Right ventricle myocardium inferior (tissue), 1 donor: ENCODE measurements around the gene VASP. TPM values are rescaled to one million over a fixed set of nuclear protein-coding genes. Genes with fewer than 3 reads are reported as not detected.
A peak's percentile ranks its signal among the peaks of the same experiment; 100 is the strongest.
"Not testable (repeated sequence)": the region's sequence is repeated elsewhere in the genome, so short reads cannot be mapped to it uniquely, and the experiment has no call there.

ENCODE experiments used
- ATAC-seq: fragments of 200-7000 bp; cut with Tn5 transposase; one replicate; pipeline ENCODE4 v1.9.1; 2020; ENCODE audit warnings: mild to moderate bottlenecking, moderate library complexity
- DNase-seq: peaks from one replicate; pipeline ENCODE4 v3.0.0; 2021; ENCODE audit errors: missing footprints
- intact Hi-C: fragments of 100-400 bp; cut with DNase I; formaldehyde crosslinking; loops from one replicate; pipeline ENCODE4 v1.11.0; 2022
- total RNA-seq: library from RNA; stranded (reverse); fragmentation: NEBNext Ultra II Directional; extraction: Animal tissue kit (Norgen Biotek cat#: 25700); gene quantifications from one replicate; pipeline ENCODE4 v1.2.1, GENCODE V29; 2021
- donor health status: DM: no; HTN: yes; CAD: no; lungs with severe emphysema.

VASP gene
- total RNA-seq, 1 donor from 2014 or later = 49.0 TPM

GRCh38 chr19:45508417-45508860 is 1.2 kb downstream of the VASP start:
- DNase-seq (no peak), ATAC-seq (peak; percentile 2)
- intact Hi-C loops = loop anchor here (5.0 kb wide), 1 partner anchor 94 kb away; the partner anchor contains the start of gene GPR4

- intact Hi-C loops = loop anchor here (5.0 kb wide), 1 partner anchor 93 kb away; the partner anchor contains the start of gene GPR4
- peak; percentile 91 for DNase-seq
- ATAC-seq = peak; percentile 35
These were observed 1.8 kb downstream of the VASP start for GRCh38 chr19:45508861-45509691.

GRCh38 chr19:45509692-45510015 is 2.4 kb downstream of the VASP start:
- DNase-seq = no peak
- intact Hi-C loops = loop anchor here (5.0 kb wide), 1 partner anchor 93 kb away; the partner anchor contains the start of gene GPR4
- no peak for ATAC-seq

- not testable (repeated sequence) for DNase-seq, ATAC-seq
These were observed 3.1 kb downstream of the VASP start for GRCh38 chr19:45510352-45510751.

GRCh38 chr19:45511074-45511473 is 3.8 kb downstream of the VASP start:
- DNase-seq = no peak
- intact Hi-C loops = no loop called here
- no peak for ATAC-seq

More at GRCh38 chr19:45510352-45510751, 3.1 kb downstream of the VASP start:
- intact Hi-C loops = not testable (repeated sequence)

- ATAC-seq (no peak), DNase-seq (no peak)
- intact Hi-C loops = no loop called here
These were observed 5.7 kb downstream of the VASP start for GRCh38 chr19:45512881-45513483.

GRCh38 chr19:45514376-45515051 is 7.2 kb downstream of the VASP start:
- ATAC-seq (no peak), DNase-seq (no peak)
- intact Hi-C loops = no loop called here

- ATAC-seq = peak; percentile 54
- peak; percentile 78 for DNase-seq
- intact Hi-C loops = no loop called here
These were observed 7.9 kb downstream of the VASP start for GRCh38 chr19:45515081-45515624.

GRCh38 chr19:45515807-45516401 is 8.6 kb downstream of the VASP start:
- intact Hi-C loops = no loop called here
- no peak for DNase-seq
- ATAC-seq = peak; percentile 15

- DNase-seq = no peak
- intact Hi-C loops = no loop called here
- no peak for ATAC-seq
These were observed 10.0 kb downstream of the VASP start for GRCh38 chr19:45517238-45517637.

GRCh38 chr19:45517641-45518468 is 10.6 kb downstream of the VASP start:
- intact Hi-C loops = no loop called here
- ATAC-seq (no peak), DNase-seq (no peak)

- ATAC-seq (no peak), DNase-seq (no peak)
These were observed 11.2 kb downstream of the VASP start for GRCh38 chr19:45518469-45518826.

GRCh38 chr19:45522010-45522941 is 15.0 kb downstream of the VASP start:
- no peak for ATAC-seq
- intact Hi-C loops = loop anchor here (5.0 to 10.0 kb wide), 3 partner anchors 35 to 160 kb away; partner anchors contain the start of gene OPA3
- DNase-seq = no peak

More at GRCh38 chr19:45518469-45518826, 11.2 kb downstream of the VASP start:
- intact Hi-C loops = no loop called here

- peak; percentile 96 for ATAC-seq
- intact Hi-C loops = loop anchor here (1.0 to 10.0 kb wide), 4 partner anchors 34 to 159 kb away; partner anchors contain the start of gene OPA3
- DNase-seq = peak; percentile 90
These were observed 16.5 kb downstream of the VASP start for GRCh38 chr19:45523642-45524256.

GRCh38 chr19:45524575-45525129 is 17.4 kb downstream of the VASP start:
- ATAC-seq (peak; percentile 43), DNase-seq (no peak)
- intact Hi-C loops = loop anchor here (5.0 to 10.0 kb wide), 3 partner anchors 33 to 158 kb away; partner anchors contain the start of gene OPA3

- peak; percentile 81 for DNase-seq
- intact Hi-C loops = loop anchor here (10.0 kb wide), 1 partner anchor 59 kb away; the partner anchor contains the start of gene OPA3
These were observed 18.9 kb downstream of the VASP start for GRCh38 chr19:45526143-45526542.

More at GRCh38 chr19:45526143-45526542, 18.9 kb downstream of the VASP start:
- peak; percentile 32 for ATAC-seq
